Endothelial cell of umbilical vein (primary cell): ENCODE data around the gene ARSB. TPM values are rescaled to one million over a fixed set of nuclear protein-coding genes. Genes with fewer than 3 reads are reported as not detected.

Source experiments
- BruUV-seq: library from RNA; stranded (reverse); fragments of 400-500 nt; replicated peaks from 2 replicates; lab custom pipeline; 2021; lab: Mats Ljungman, UMichigan
- CTCF ChIA-PET: fragments of 300-600, 350-600 bp; sonication (Branson Sonifier 250); formaldehyde crosslinking; loops from one replicate; lab custom pipeline; 2021; ENCODE audit warnings: antibody characterized with exemption, inconsistent platforms; lab: Charles Lee
- POLR2A ChIA-PET: fragments of 300-600, 350-600 bp; sonication (Branson Sonifier 250); formaldehyde crosslinking; loops from one replicate; lab custom pipeline; 2021; ENCODE audit warnings: antibody characterized with exemption, inconsistent platforms; lab: Charles Lee
- DNase-seq: peaks from one replicate; pipeline ENCODE4 v3.0.0-alpha.2; 2011; ENCODE audit warnings: low read depth, low spot score
- FAIRE-seq: peaks from 2 replicates; lab custom pipeline; 2011; peaks lifted over from hg19 to GRCh38; lab: Jason Lieb, UNC
- H2AFZ ChIP-seq: 2 replicates; pipeline ENCODE4 v1.6.0; 2012; ENCODE audit warnings: low read depth, low read length, control low read depth, inconsistent platforms
- H3K27ac ChIP-seq: 2 replicates; pipeline ENCODE4 v1.5.1; 2011; ENCODE audit warnings: low read depth, mild to moderate bottlenecking, control low read depth, low read length, moderate library complexity; ENCODE audit not compliant: insufficient read depth
- H3K27me3 ChIP-seq, 2 experiments: 2 replicates each; pipeline versions ENCODE4 v1.6.0 to v1.6.1; 2011; ENCODE audit warnings: low read length in 2 of 2, mixed read lengths in 1 of 2; ENCODE audit not compliant: control insufficient read depth in 2 of 2, insufficient read depth in 2 of 2
- H3K36me3 ChIP-seq, 2 experiments: 2 replicates in 1 of 2; 3 replicates in 1 of 2; pipeline ENCODE4 v1.5.1; 2011; ENCODE audit warnings: low read length in 2 of 2, mild to moderate bottlenecking in 1 of 2, moderate library complexity in 1 of 2; ENCODE audit not compliant: control insufficient read depth in 2 of 2, insufficient read depth in 2 of 2; ENCODE audit errors: extremely low read depth in 1 of 2
- H3K4me1 ChIP-seq: 3 replicates; pipeline ENCODE4 v1.5.1; 2011; ENCODE audit warnings: mild to moderate bottlenecking, low read length; ENCODE audit not compliant: control insufficient read depth, insufficient read depth; ENCODE audit errors: extremely low read depth
- H3K4me2 ChIP-seq: 2 replicates; pipeline ENCODE4 v1.6.1; 2011; ENCODE audit warnings: low read length, control low read depth, mixed read lengths; ENCODE audit not compliant: insufficient read depth
- H3K4me3 ChIP-seq, 3 experiments: fragments of 200-600 bp in 1 of 3; sonication (generic), shearing (Covaris generic) in 1 of 3; replicated peaks in 1 of 3; 2 replicates each; pipeline ENCODE4 v1.5.1; 2011 to 2016; ENCODE audit warnings: control low read depth in 3 of 3, low read length in 3 of 3, mild to moderate bottlenecking in 2 of 3, inconsistent platforms in 1 of 3, low read depth in 1 of 3, moderate library complexity in 1 of 3; ENCODE audit not compliant: insufficient read depth in 1 of 3
- H3K79me2 ChIP-seq: 2 replicates; pipeline ENCODE4 v1.6.0; 2012; ENCODE audit warnings: low read length, inconsistent platforms; ENCODE audit not compliant: control insufficient read depth, insufficient read depth
- H3K9ac ChIP-seq: replicated peaks from 2 replicates; pipeline ENCODE3; 2011; ENCODE audit warnings: low read length, control low read depth; ENCODE audit not compliant: insufficient read depth; ENCODE audit errors: extremely low read depth
- H3K9me1 ChIP-seq: replicated peaks from 3 replicates; pipeline ENCODE4 v1.6.0; 2011; ENCODE audit warnings: mild to moderate bottlenecking, low read length; ENCODE audit not compliant: control insufficient read depth, insufficient read depth; ENCODE audit errors: extremely low read depth
- H3K9me3 ChIP-seq: replicated peaks from 2 replicates; pipeline ENCODE4 v1.5.1; 2012; ENCODE audit warnings: low read length, inconsistent platforms; ENCODE audit not compliant: control insufficient read depth, insufficient read depth
- H4K20me1 ChIP-seq: replicated peaks from 2 replicates; pipeline ENCODE3; 2011; ENCODE audit warnings: mild to moderate bottlenecking, low read length; ENCODE audit not compliant: control insufficient read depth, insufficient read depth; ENCODE audit errors: extremely low read depth
- CTCF ChIP-seq, 2 donors: IDR thresholded peaks; 1 replicate in 1 of 2; 2 replicates in 1 of 2; pipeline ENCODE4 v1.5.1; 2011; ENCODE audit warnings: low read length in 2 of 2, mild to moderate bottlenecking in 2 of 2, moderate library complexity in 2 of 2, control low read depth in 1 of 2, inconsistent platforms in 1 of 2, low read depth in 1 of 2; ENCODE audit not compliant: insufficient read depth in 1 of 2; ENCODE audit errors: extremely low read depth in 1 of 2
- EZH2 ChIP-seq: IDR thresholded peaks from 2 replicates; pipeline ENCODE4 v1.6.1; 2012; ENCODE audit warnings: borderline replicate concordance, low read depth, mild to moderate bottlenecking, moderate library complexity, low read length, inconsistent platforms; ENCODE audit not compliant: severe bottlenecking
- FOS ChIP-seq: IDR thresholded peaks from 2 replicates; pipeline ENCODE4 v1.6.1; 2011; ENCODE audit warnings: mild to moderate bottlenecking, low read length, moderate library complexity, borderline replicate concordance; ENCODE audit not compliant: insufficient read depth
- GATA2 ChIP-seq: IDR thresholded peaks from 2 replicates; pipeline ENCODE4 v1.7.0; 2011; ENCODE audit warnings: low read depth, mild to moderate bottlenecking, moderate library complexity, mixed read lengths, low read length; ENCODE audit not compliant: insufficient read length, insufficient read depth
- JUN ChIP-seq: IDR thresholded peaks from 2 replicates; pipeline ENCODE4 v1.6.1; 2011; ENCODE audit warnings: borderline replicate concordance, low read depth; ENCODE audit not compliant: insufficient read length, insufficient read depth
- MAX ChIP-seq: IDR thresholded peaks from 2 replicates; pipeline ENCODE4 v1.6.1; 2011; ENCODE audit not compliant: insufficient read depth, insufficient read length
- MYC ChIP-seq: IDR thresholded peaks from one replicate; pipeline ENCODE4 v1.6.1; 2011; ENCODE audit warnings: mild to moderate bottlenecking, low read depth, low read length
- POLR2A ChIP-seq: IDR thresholded peaks from 2 replicates; pipeline ENCODE4 v1.6.1; 2012; ENCODE audit warnings: low read depth, mild to moderate bottlenecking, control low read depth, low read length
- POLR2AphosphoS5 ChIP-seq: IDR thresholded peaks from 2 replicates; pipeline ENCODE4 v1.6.1; 2012; ENCODE audit warnings: low read depth, mild to moderate bottlenecking, control low read depth, low read length, moderate library complexity; ENCODE audit not compliant: insufficient read depth
- dilution Hi-C: fragments of 300-500 bp; cut with MboI; formaldehyde crosslinking; loops from one replicate; pipeline ENCODE4 v1.15.0; 2019; ENCODE audit warnings: low sequenced_read_pairs; ENCODE audit not compliant: extremely low pct_ligation_motif_present
- intact Hi-C: fragments of 100-400 bp; cut with micrococcal nuclease; formaldehyde crosslinking; loops from one replicate; pipeline ENCODE4 v1.10.0; 2022
- polyA plus RNA-seq, 4 experiments: library from polyadenylated mRNA; depleted of rRNA in 3 of 4; stranded (reverse) in 3 of 4; unstranded in 1 of 4; fragments of >200 nt; gene quantifications; 2 replicates each; pipeline versions ENCODE4 v1.2.1 to v1.2.3, GENCODE V29; 2011 to 2012; ENCODE audit warnings: missing spikeins in 1 of 4
- total RNA-seq: library from RNA; stranded (reverse); gene quantifications from 2 replicates; pipeline ENCODE4 v1.2.3, GENCODE V29; 2021

Gene ARSB
- total and polyA plus RNA-seq, 2 donors (not counting 3 experiments of a cell fraction or from before 2014, with no cell fraction given): 17.2 to 25.8 TPM

- no peaks in the 10 kb centered on the region for H3K9me3 ChIP-seq
- intact Hi-C loops (no loop called here), dilution Hi-C loops (no loop called here)
- H3K79me2 ChIP-seq: no peaks in the 10 kb centered on the region
- H2AFZ ChIP-seq: no peak overlapping the region
- FAIRE-seq (peak; percentile 50), DNase-seq (no peak)
- H3K27ac ChIP-seq: no peak overlapping the region
- no peak overlapping the region for H3K4me2 ChIP-seq
- no peak overlapping the region for H3K4me3 ChIP-seq
- TF ChIP-seq FOS: no peak
- TF ChIP-seq CTCF (IDR thresholded peaks at IDR 0.05; ENCODE audit: extremely low read depth in 1 of 2, insufficient read depth in 1 of 2, low read depth in 1 of 2, low read length in 2 of 2): no peak
- TF ChIP-seq MAX: no peak
- TF ChIP-seq EZH2: no peak
- no peak for TF ChIP-seq POLR2AphosphoS5
- no peak for TF ChIP-seq POLR2A
- no peak for TF ChIP-seq JUN
- no peak for TF ChIP-seq GATA2
- TF ChIP-seq MYC: no peak
- ChIA-PET POLR2A (interaction anchor here (0.6 kb wide), 1 partner anchor 540 kb away, joined by 5 read pairs; no protein-coding TSS in a partner anchor), CTCF (no interaction called here)
- no peaks in the 10 kb centered on the region for H3K36me3 ChIP-seq
- BruUV-seq: no TSS peak
- no peaks in the 10 kb centered on the region for H3K9me1 ChIP-seq
- H3K4me1 ChIP-seq: peaks cover 3% of the 10 kb centered on the region
- no peaks in the 10 kb centered on the region for H3K27me3 ChIP-seq
- H4K20me1 ChIP-seq: no peaks in the 10 kb centered on the region
- H3K9ac ChIP-seq: no peak overlapping the region
Measured at GRCh38 chr5:78813286-78813685, 171.8 kb downstream of the ARSB start.
